DND-41 (cell line): ENCODE measurements around the gene RHOF.

Experiments
- EZH2 ChIP-seq: IDR thresholded peaks from 3 replicates; pipeline ENCODE4 v1.6.1; 2012; ENCODE audit warnings: borderline replicate concordance, low read depth, mild to moderate bottlenecking, moderate library complexity, low read length, inconsistent platforms; ENCODE audit not compliant: severe bottlenecking
- TF ChIP-seq, protein P1 (sequence below): IDR thresholded peaks from 2 replicates; pipeline ENCODE4 v1.5.1; 2012; ENCODE audit warnings: borderline replicate concordance, low read length, moderate library complexity, mild to moderate bottlenecking; ENCODE audit not compliant: poor library complexity, severe bottlenecking; ENCODE audit errors: extremely low read depth

DNA sequence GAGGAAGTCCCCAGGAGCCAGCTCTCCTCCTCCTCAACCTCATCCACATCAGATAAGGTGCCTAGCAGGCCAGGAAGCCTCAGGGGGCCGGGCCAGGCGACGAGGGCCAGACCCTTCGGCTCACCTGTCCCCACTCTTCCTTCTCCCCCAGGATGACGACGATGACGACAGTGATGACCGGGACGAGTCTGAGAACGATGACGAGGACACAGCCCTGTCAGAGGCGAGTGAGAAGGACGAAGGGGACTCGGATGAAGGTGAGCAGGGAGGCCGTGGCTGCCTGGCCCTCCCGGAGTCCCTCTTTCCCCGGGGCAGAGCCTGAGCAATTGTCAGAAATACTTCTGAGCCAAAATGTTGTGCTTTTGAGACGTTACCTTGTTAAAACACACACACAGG is 24.2 kb upstream of the RHOF start:
- TF ChIP-seq, protein P1, sequence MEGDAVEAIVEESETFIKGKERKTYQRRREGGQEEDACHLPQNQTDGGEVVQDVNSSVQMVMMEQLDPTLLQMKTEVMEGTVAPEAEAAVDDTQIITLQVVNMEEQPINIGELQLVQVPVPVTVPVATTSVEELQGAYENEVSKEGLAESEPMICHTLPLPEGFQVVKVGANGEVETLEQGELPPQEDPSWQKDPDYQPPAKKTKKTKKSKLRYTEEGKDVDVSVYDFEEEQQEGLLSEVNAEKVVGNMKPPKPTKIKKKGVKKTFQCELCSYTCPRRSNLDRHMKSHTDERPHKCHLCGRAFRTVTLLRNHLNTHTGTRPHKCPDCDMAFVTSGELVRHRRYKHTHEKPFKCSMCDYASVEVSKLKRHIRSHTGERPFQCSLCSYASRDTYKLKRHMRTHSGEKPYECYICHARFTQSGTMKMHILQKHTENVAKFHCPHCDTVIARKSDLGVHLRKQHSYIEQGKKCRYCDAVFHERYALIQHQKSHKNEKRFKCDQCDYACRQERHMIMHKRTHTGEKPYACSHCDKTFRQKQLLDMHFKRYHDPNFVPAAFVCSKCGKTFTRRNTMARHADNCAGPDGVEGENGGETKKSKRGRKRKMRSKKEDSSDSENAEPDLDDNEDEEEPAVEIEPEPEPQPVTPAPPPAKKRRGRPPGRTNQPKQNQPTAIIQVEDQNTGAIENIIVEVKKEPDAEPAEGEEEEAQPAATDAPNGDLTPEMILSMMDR, result no peak
- no peak for TF ChIP-seq EZH2
